Measurements from ENCODE around the gene HOXA10.

HOXA10 gene

GRCh38 chr7:27182285-27182841, 8.2 kb upstream of the HOXA10 start:
- DNase-seq (ENCODE audit: low read depth) = no peak
- TF ChIP-seq CTCF (IDR thresholded peaks at IDR 0.05; ENCODE audit: control insufficient read depth, extremely low read depth, insufficient read depth) = no peak
- no peak overlapping the region for H3K4me3 ChIP-seq (ENCODE audit: low read depth, low read length)

GRCh38 chr7:27181795-27182275, 7.7 kb upstream of the HOXA10 start:
- no peak overlapping the region for H3K4me3 ChIP-seq (ENCODE audit: low read depth, low read length)
- DNase-seq (ENCODE audit: low read depth) = no peak
- no peak for TF ChIP-seq CTCF (IDR thresholded peaks at IDR 0.05; ENCODE audit: control insufficient read depth, extremely low read depth, insufficient read depth)

GRCh38 chr7:27180431-27181420, 6.6 kb upstream of the HOXA10 start:
- no peak for DNase-seq (ENCODE audit: low read depth)
- TF ChIP-seq CTCF (IDR thresholded peaks at IDR 0.05; ENCODE audit: control insufficient read depth, extremely low read depth, insufficient read depth) = no peak
- H3K4me3 ChIP-seq (ENCODE audit: low read depth, low read length) = no peak overlapping the region

GRCh38 chr7:27179503-27180430, 5.6 kb upstream of the HOXA10 start:
- no peak overlapping the region for H3K4me3 ChIP-seq (ENCODE audit: low read depth, low read length)
- DNase-seq (ENCODE audit: low read depth) = no peak

GRCh38 chr7:27179030-27179429, 4.9 kb upstream of the HOXA10 start:
- H3K4me3 ChIP-seq (ENCODE audit: low read depth, low read length) = no peak overlapping the region
- DNase-seq (ENCODE audit: low read depth) = no peak
- no peak for TF ChIP-seq CTCF (IDR thresholded peaks at IDR 0.05; ENCODE audit: control insufficient read depth, extremely low read depth, insufficient read depth)

More at GRCh38 chr7:27179503-27180430, 5.6 kb upstream of the HOXA10 start:
- TF ChIP-seq CTCF (IDR thresholded peaks at IDR 0.05; ENCODE audit: control insufficient read depth, extremely low read depth, insufficient read depth) = peak; percentile 65

- TF ChIP-seq CTCF (IDR thresholded peaks at IDR 0.05; ENCODE audit: control insufficient read depth, extremely low read depth, insufficient read depth) = no peak
- no peak for DNase-seq (ENCODE audit: low read depth)
These were observed 4.2 kb upstream of the HOXA10 start for GRCh38 chr7:27178366-27178765.

More at GRCh38 chr7:27178366-27178765, 4.2 kb upstream of the HOXA10 start:
- H3K4me3 ChIP-seq (ENCODE audit: low read depth, low read length) = no peak overlapping the region

Measured in LNCaP clone FGC (cell line).